Common myeloid progenitor, CD34-positive (primary cell): ENCODE data around the gene SLC28A2.

Experiments used
- CTCF ChIA-PET: fragments of 350-600 bp; sonication (Branson Sonifier 250); formaldehyde crosslinking; loops from one replicate; lab custom pipeline; 2021; ENCODE audit warnings: antibody characterized with exemption; lab: Charles Lee
- POLR2A ChIA-PET: fragments of 350-600 bp; sonication (Branson Sonifier 250); formaldehyde crosslinking; loops from one replicate; lab custom pipeline; 2021; ENCODE audit warnings: antibody characterized with exemption; lab: Charles Lee
- DNase-seq, 3 donors: peaks; one replicate each; pipeline versions ENCODE4 v3.0.0 to v3.0.0-alpha.2; 2013
- H3K27ac ChIP-seq, 2 experiments: 1 replicate in 1 of 2; 2 replicates in 1 of 2; pipeline ENCODE4 v1.7.0; 2013; ENCODE audit warnings: inconsistent platforms in 2 of 2, low read length in 2 of 2, mild to moderate bottlenecking in 2 of 2, low read depth in 1 of 2, moderate library complexity in 1 of 2; ENCODE audit not compliant: severe bottlenecking in 2 of 2, insufficient read depth in 1 of 2, poor library complexity in 1 of 2
- H3K27me3 ChIP-seq, 5 experiments: replicated peaks in 2 of 5; 1 replicate in 3 of 5; 2 replicates in 2 of 5; pipeline versions ENCODE4 v1.6.1 to v1.7.0; 2013; ENCODE audit warnings: low read length in 4 of 5, mild to moderate bottlenecking in 2 of 5, moderate library complexity in 2 of 5, inconsistent platforms in 1 of 5; ENCODE audit not compliant: insufficient read depth in 5 of 5, control insufficient read depth in 4 of 5
- H3K36me3 ChIP-seq, 4 experiments: 1 replicate in 2 of 4; 2 replicates in 2 of 4; pipeline versions ENCODE4 v1.6.1 to v1.7.0; 2013; ENCODE audit warnings: low read length in 3 of 4, control low read depth in 1 of 4, mild to moderate bottlenecking in 1 of 4; ENCODE audit not compliant: control insufficient read depth in 4 of 4, insufficient read depth in 4 of 4
- H3K4me1 ChIP-seq, 4 experiments: 1 replicate in 3 of 4; 2 replicates in 1 of 4; pipeline versions ENCODE4 v1.6.1 to v1.7.1; 2013; ENCODE audit warnings: low read length in 3 of 4, mild to moderate bottlenecking in 3 of 4, control low read depth in 1 of 4, inconsistent platforms in 1 of 4, moderate library complexity in 1 of 4; ENCODE audit not compliant: control insufficient read depth in 4 of 4, insufficient read depth in 4 of 4; ENCODE audit errors: control extremely low read depth in 1 of 4
- H3K4me3 ChIP-seq, 7 experiments: 1 replicate in 4 of 7; 2 replicates in 3 of 7; pipeline versions ENCODE4 v1.5.1 to v1.7.0; 2013; ENCODE audit warnings: mild to moderate bottlenecking in 7 of 7, low read length in 6 of 7, moderate library complexity in 6 of 7, inconsistent platforms in 2 of 7, low read depth in 2 of 7, control low read depth in 1 of 7; ENCODE audit not compliant: insufficient read depth in 4 of 7, control insufficient read depth in 1 of 7; ENCODE audit errors: extremely low read depth in 1 of 7
- H3K9me3 ChIP-seq, 5 experiments: 1 replicate in 4 of 5; 2 replicates in 1 of 5; pipeline versions ENCODE4 v1.6.1 to v1.7.1; 2013; ENCODE audit warnings: low read length in 4 of 5, mild to moderate bottlenecking in 2 of 5, inconsistent platforms in 1 of 5, low read depth in 1 of 5, moderate library complexity in 1 of 5; ENCODE audit not compliant: control insufficient read depth in 4 of 5, insufficient read depth in 2 of 5; ENCODE audit errors: control extremely low read depth in 1 of 5
- whole genome bisulfite sequencing: methylation state at CpG from one replicate; pipeline ENCODE4 v1.1.5; 2013; ENCODE audit not compliant: insufficient coverage; 5-methylcytosine and 5-hydroxymethylcytosine counted together

The SLC28A2 gene

DNA sequence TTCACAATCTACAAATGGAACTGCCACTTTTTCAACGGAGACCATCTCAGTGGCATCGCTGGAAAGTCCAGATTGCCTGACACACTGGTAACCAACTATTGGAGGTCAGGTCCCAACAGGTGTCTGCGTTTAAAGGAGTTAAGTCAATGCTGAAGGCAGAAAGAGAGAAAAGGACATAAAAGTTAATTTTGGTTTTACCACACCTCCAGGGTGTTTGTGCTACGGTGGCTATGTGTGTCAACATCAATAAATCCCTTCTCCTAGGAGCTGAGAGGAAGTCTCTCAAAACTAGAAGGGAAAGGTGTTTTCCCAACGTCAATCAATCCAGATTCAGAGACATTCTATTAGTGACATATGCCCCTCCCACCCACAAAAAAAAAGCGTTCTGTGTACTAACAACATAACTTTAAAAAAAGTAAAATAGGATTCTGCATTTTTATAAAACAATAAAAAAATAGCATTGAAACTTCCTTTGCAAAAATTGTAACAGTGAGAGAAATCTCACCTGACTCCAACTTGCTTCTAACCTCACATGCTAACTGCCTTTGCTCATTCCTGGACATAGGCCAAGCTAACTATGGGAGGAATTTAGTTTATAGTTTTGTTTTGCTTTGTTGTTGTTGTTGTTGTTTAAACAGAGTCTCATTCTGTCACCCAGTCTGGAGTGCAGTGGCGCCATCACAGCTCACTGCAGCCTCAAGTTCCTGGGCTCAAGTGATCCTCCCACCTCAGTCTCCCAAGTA lies 67.6 kb downstream of the SLC28A2 start:
- Histone ChIP-seq H3K4me3 (no peak overlapping the region), H3K9me3 (no peaks in the 10 kb centered on the region), H3K27ac (no peak overlapping the region), H3K4me1 (no peaks in the 10 kb centered on the region), H3K36me3 (no peaks in the 10 kb centered on the region), H3K27me3 (no peaks in the 10 kb centered on the region)
- DNase-seq, result no peak
- 97% methylated on average over 4 of the region's 7 CpGs for WGBS
- ChIA-PET POLR2A (no interaction called here), CTCF (interaction anchor here (1.5 kb wide), 1 partner anchor 118 kb away, joined by 3 read pairs; no protein-coding TSS in a partner anchor)

DNA sequence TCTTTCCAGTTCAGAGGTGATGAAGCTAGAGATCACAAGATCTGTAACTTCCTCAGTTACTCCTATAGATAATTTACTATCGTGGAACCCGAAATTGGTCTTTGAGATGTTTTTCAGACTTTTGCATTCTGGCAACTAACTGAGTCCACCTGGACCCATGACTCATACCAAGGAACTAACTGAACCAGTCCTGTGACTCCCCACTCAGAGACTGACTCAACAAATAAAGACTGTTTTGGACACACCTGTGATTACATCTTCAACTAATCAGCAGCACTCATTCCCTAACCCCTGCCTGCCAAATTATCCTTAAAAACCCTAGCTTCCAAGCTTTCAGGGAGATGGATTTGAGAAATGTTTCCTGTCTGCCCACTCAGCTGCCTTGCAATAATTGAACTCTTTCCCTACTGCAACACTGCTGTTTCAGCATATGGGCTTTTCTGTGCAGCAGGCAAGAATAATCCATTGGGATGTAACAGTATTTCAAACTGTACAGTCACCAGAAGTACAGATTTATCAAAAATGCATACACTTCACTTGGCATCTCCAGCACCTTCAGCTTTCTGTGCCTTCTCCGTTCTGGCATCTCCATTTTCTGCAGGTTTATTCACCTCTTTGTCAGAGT lies 68.7 kb downstream of the SLC28A2 start:
- POLR2A ChIA-PET, result no interaction called here
- DNase-seq, result no peak
- Histone ChIP-seq H3K27ac (no peak overlapping the region), H3K9me3 (no peaks in the 10 kb centered on the region), H3K36me3 (no peaks in the 10 kb centered on the region), H3K27me3 (no peaks in the 10 kb centered on the region), H3K4me3 (no peak overlapping the region), H3K4me1 (no peaks in the 10 kb centered on the region)
- CTCF ChIA-PET, result interaction anchor here (1.5 kb wide), 1 partner anchor 119 kb away, joined by 3 read pairs; no protein-coding TSS in a partner anchor
- 100% methylated on average over 3 of the region's 3 CpGs for WGBS

DNA sequence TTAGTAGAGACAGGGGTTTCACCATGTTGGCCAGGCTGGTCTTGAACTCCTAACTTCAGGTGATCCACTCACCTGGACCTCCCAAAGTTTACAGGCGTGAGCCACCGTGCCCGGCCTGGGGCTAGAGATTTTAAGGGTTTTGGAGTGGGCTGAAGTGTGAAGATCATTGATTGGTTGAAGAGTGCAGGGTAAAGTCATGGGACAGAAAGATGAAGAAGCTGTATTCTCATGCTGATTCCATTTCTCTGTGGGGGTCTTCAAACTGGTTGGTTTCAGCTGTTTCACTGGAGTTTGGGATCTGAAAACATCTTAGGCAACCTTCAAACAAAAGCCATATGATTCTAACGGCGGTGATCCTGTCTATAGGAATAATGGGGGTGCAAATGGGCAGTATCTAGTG lies 74.2 kb downstream of the SLC28A2 start:
- H3K9me3 ChIP-seq, result no peaks in the 10 kb centered on the region
- no peaks in the 10 kb centered on the region for H3K27me3 ChIP-seq
- WGBS, result 98% methylated on average over 5 of the region's 5 CpGs
- H3K4me1 ChIP-seq, result no peaks in the 10 kb centered on the region
- no peaks in the 10 kb centered on the region for H3K36me3 ChIP-seq
- ChIA-PET POLR2A (no interaction called here), CTCF (interaction anchor here (1.4 kb wide), 1 partner anchor 19 kb away, joined by 3 read pairs; no protein-coding TSS in a partner anchor)
- no peak for DNase-seq
- no peak overlapping the region for H3K4me3 ChIP-seq
- no peak overlapping the region for H3K27ac ChIP-seq

DNA sequence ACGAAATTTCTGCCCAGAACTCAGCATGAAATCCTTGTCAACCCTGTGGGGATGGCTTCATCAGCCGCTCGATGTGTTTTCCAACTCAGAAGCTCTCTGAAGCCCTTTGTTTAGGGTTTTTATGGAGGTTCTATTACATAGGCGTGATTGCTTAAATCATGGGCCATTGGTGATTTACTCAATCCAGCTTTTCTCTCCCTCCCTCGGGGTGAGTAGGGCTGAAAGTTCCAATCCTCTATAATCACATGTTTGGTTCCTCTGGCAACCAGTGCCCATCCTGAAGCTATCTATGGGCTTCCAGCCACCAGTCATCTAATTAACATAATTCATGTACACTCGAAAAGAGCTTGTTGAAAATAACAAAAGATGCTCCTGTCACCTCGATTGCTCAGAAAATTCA lies 74.7 kb downstream of the SLC28A2 start:
- WGBS, result 88% methylated on average over 4 of the region's 7 CpGs
- no peaks in the 10 kb centered on the region for H3K4me1 ChIP-seq
- H3K4me3 ChIP-seq, result no peak overlapping the region
- H3K27me3 ChIP-seq, result no peaks in the 10 kb centered on the region
- ChIA-PET CTCF (interaction anchor here (1.4 kb wide), 1 partner anchor 19 kb away, joined by 3 read pairs; no protein-coding TSS in a partner anchor), POLR2A (no interaction called here)
- no peak overlapping the region for H3K27ac ChIP-seq
- no peaks in the 10 kb centered on the region for H3K9me3 ChIP-seq
- H3K36me3 ChIP-seq, result no peaks in the 10 kb centered on the region
- no peak for DNase-seq
